CD4-positive, alpha-beta T cell (primary cell): ENCODE data around the gene KNTC1. TPM values are rescaled to one million over a fixed set of nuclear protein-coding genes. Genes with fewer than 3 reads are reported as not detected.

Experiments
- ATAC-seq: fragments of 200-7000 bp; cut with Tn5 transposase; one replicate; pipeline ENCODE4 v1.10.0; 2022; ENCODE audit warnings: mild to moderate bottlenecking; ENCODE audit not compliant: poor library complexity
- CTCF ChIA-PET: fragments of 350-600 bp; sonication (Branson Sonifier 250); formaldehyde crosslinking; loops from one replicate; lab custom pipeline; 2021; ENCODE audit warnings: antibody characterized with exemption, inconsistent platforms; lab: Charles Lee
- POLR2A ChIA-PET: fragments of 350-600 bp; sonication (Branson Sonifier 250); formaldehyde crosslinking; loops from one replicate; lab custom pipeline; 2021; ENCODE audit warnings: antibody characterized with exemption, inconsistent platforms; lab: Charles Lee
- DNase-seq, 14 experiments: peaks; one replicate each; pipeline ENCODE4 v3.0.0-alpha.2; 2013 to 2020; ENCODE audit warnings: mixed read lengths in 2 of 14
- H3K27ac ChIP-seq, 2 donors: one replicate each; pipeline versions ENCODE4 v1.5.1 to v1.7.0; 2013; ENCODE audit warnings: low read length in 2 of 2, low read depth in 1 of 2, mild to moderate bottlenecking in 1 of 2
- H3K27me3 ChIP-seq, 2 experiments: 1 replicate in 1 of 2; 2 replicates in 1 of 2; pipeline versions ENCODE4 v1.6.1 to v1.7.0; 2013; ENCODE audit warnings: low read length in 2 of 2, control low read depth in 1 of 2, mild to moderate bottlenecking in 1 of 2, moderate library complexity in 1 of 2; ENCODE audit not compliant: insufficient read depth in 2 of 2, control insufficient read depth in 1 of 2
- H3K36me3 ChIP-seq: one replicate; pipeline ENCODE4 v1.6.1; 2013; ENCODE audit warnings: low read length, control low read depth; ENCODE audit not compliant: insufficient read depth
- H3K4me1 ChIP-seq: one replicate; pipeline ENCODE4 v1.6.1; 2013; ENCODE audit warnings: low read length, control low read depth; ENCODE audit not compliant: insufficient read depth
- H3K4me3 ChIP-seq: one replicate; pipeline ENCODE4 v1.5.1; 2013; ENCODE audit warnings: mild to moderate bottlenecking, low read length, moderate library complexity
- H3K9me3 ChIP-seq, 2 experiments: 1 replicate in 1 of 2; 2 replicates in 1 of 2; pipeline versions ENCODE4 v1.6.1 to v1.7.0; 2013; ENCODE audit warnings: low read length in 2 of 2, mild to moderate bottlenecking in 2 of 2, control low read depth in 1 of 2, moderate library complexity in 1 of 2; ENCODE audit not compliant: control insufficient read depth in 1 of 2, insufficient read depth in 1 of 2
- H3K27ac Mint-ChIP-seq: one replicate; pipeline ENCODE4 v1.8.0; 2020; ENCODE audit warnings: mixed read lengths
- H3K27me3 Mint-ChIP-seq: one replicate; pipeline ENCODE4 v1.8.0; 2021; ENCODE audit warnings: mixed read lengths
- H3K36me3 Mint-ChIP-seq: one replicate; pipeline ENCODE4 v1.8.0; 2021; ENCODE audit warnings: low read depth, mixed read lengths
- H3K4me1 Mint-ChIP-seq: one replicate; pipeline ENCODE4 v1.8.0; 2021; ENCODE audit warnings: low read depth, mixed read lengths
- H3K4me3 Mint-ChIP-seq: one replicate; pipeline ENCODE4 v1.8.0; 2020; ENCODE audit warnings: mild to moderate bottlenecking, mixed read lengths
- H3K9me3 Mint-ChIP-seq: one replicate; pipeline ENCODE4 v1.8.0; 2020; ENCODE audit warnings: mixed read lengths
- intact Hi-C, 2 experiments: fragments of 100-400 bp; cut with DNase I in 1 of 2; cut with micrococcal nuclease in 1 of 2; formaldehyde crosslinking; loops; one replicate each; pipeline versions ENCODE4 v1.15.1 to v1.9.0; 2023 to 2025; cut with DNase I, micrococcal nuclease
- total RNA-seq, 174 experiments: library from RNA in 2 of 174; stranded (reverse) in 2 of 174; gene quantifications; one replicate each; pipeline ENCODE4 v1.2.3 and lab custom pipeline; 2021 to 2026
- TF ChIP-seq, protein P1 (sequence below): fragments of 200-600 bp; IDR thresholded peaks from one replicate; pipeline ENCODE4 v1.8.0; 2022; ENCODE audit warnings: antibody characterized with exemption, mild to moderate bottlenecking

KNTC1 gene
- total RNA-seq, 2 experiments from 2014 or later, result 23.3 to 23.8 TPM

DNA sequence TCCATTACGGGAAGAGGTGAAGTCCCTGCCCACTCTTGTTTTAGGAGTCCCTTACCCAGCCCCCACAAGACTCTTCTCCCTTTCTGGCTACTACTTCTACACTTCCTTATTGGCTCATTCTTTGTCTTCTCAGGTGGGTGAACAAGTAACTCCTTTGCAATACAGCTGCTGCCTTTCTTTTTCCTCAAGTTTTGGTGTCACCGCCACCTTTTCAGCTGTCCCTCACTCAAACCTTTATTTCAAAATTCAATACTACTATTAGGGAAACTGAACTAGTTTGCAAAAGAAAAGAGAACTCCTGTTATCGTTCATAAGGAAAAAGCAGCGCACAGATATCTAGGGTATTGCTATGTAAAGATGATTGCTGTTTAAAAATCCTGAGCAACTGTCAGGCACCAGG, 6.4 kb upstream of the KNTC1 start:
- Histone ChIP-seq H3K4me3 (no peak overlapping the region), H3K9me3 (no peaks in the 10 kb centered on the region), H3K4me1 (peaks cover 18% of the 10 kb centered on the region), H3K36me3 (peaks cover 91% of the 10 kb centered on the region), H3K27ac (no peak overlapping the region), H3K27me3 (no peaks in the 10 kb centered on the region)
- ATAC-seq, result no peak
- ChIA-PET CTCF (no interaction called here), POLR2A (interaction anchor here (2.6 kb wide), 1 partner anchor 20 kb away, joined by 23 read pairs; the partner anchor contains the start of gene ZCCHC8)
- intact Hi-C loops, result loop anchor here in 1 of 2 experiments (10.0 kb wide), 1 partner anchor 454 kb away; the partner anchor contains the start of gene OGFOD2
- TF ChIP-seq, protein P1, sequence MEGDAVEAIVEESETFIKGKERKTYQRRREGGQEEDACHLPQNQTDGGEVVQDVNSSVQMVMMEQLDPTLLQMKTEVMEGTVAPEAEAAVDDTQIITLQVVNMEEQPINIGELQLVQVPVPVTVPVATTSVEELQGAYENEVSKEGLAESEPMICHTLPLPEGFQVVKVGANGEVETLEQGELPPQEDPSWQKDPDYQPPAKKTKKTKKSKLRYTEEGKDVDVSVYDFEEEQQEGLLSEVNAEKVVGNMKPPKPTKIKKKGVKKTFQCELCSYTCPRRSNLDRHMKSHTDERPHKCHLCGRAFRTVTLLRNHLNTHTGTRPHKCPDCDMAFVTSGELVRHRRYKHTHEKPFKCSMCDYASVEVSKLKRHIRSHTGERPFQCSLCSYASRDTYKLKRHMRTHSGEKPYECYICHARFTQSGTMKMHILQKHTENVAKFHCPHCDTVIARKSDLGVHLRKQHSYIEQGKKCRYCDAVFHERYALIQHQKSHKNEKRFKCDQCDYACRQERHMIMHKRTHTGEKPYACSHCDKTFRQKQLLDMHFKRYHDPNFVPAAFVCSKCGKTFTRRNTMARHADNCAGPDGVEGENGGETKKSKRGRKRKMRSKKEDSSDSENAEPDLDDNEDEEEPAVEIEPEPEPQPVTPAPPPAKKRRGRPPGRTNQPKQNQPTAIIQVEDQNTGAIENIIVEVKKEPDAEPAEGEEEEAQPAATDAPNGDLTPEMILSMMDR, result no peak
- Mint-ChIP-seq H3K4me3 (no peak overlapping the region), H3K36me3 (peaks cover 94% of the 10 kb centered on the region), H3K4me1 (peaks cover 64% of the 10 kb centered on the region), H3K9me3 (no peaks in the 10 kb centered on the region), H3K27me3 (no peaks in the 10 kb centered on the region), H3K27ac (no peak overlapping the region)
- DNase-seq, result no peak

GRCh38 chr12:122523280-122523679, 3.8 kb upstream of the KNTC1 start:
- Histone ChIP-seq H3K4me1 (peaks cover 24% of the 10 kb centered on the region), H3K36me3 (peaks cover 66% of the 10 kb centered on the region), H3K9me3 (no peaks in the 10 kb centered on the region), H3K27me3 (no peaks in the 10 kb centered on the region), H3K4me3 (peak overlapping the region; percentile 9), H3K27ac (peak overlapping the region in 1 of 2 donors; percentile 20)
- Mint-ChIP-seq H3K4me1 (peaks cover 64% of the 10 kb centered on the region), H3K4me3 (peak overlapping the region; percentile 90), H3K27ac (no peak overlapping the region), H3K27me3 (no peaks in the 10 kb centered on the region), H3K36me3 (peaks cover 68% of the 10 kb centered on the region), H3K9me3 (no peaks in the 10 kb centered on the region)
- TF ChIP-seq, protein P1, result no peak
- no peak for ATAC-seq
- intact Hi-C loops, result loop anchor here in 1 of 2 experiments (10.0 kb wide), 1 partner anchor 452 kb away; the partner anchor contains the start of gene OGFOD2
- CTCF ChIA-PET, result interaction anchor here (1.6 kb wide), 1 partner anchor 52 kb away, joined by 3 read pairs; no protein-coding TSS in a partner anchor
- no peak for DNase-seq
- POLR2A ChIA-PET, result interaction anchor here (0.7 to 8.9 kb wide), 2 partner anchors 10 to 23 kb away, joined by 4 to 208 read pairs; partner anchors contain the start of gene ZCCHC8

- Mint-ChIP-seq H3K4me1 (peaks cover 59% of the 10 kb centered on the region), H3K36me3 (peaks cover 60% of the 10 kb centered on the region), H3K27me3 (no peaks in the 10 kb centered on the region), H3K9me3 (no peaks in the 10 kb centered on the region), H3K27ac (no peak overlapping the region), H3K4me3 (peak overlapping the region; percentile 90)
- TF ChIP-seq, protein P1, result no peak
- POLR2A ChIA-PET, result interaction anchor here (0.6 to 8.9 kb wide), 5 partner anchors 11 to 361 kb away, joined by 3 to 208 read pairs (median 4); partner anchors contain the start of gene ZCCHC8
- Histone ChIP-seq H3K27ac (no peak overlapping the region), H3K4me1 (peaks cover 24% of the 10 kb centered on the region), H3K36me3 (peaks cover 58% of the 10 kb centered on the region), H3K27me3 (no peaks in the 10 kb centered on the region), H3K4me3 (peak overlapping the region; percentile 97), H3K9me3 (no peaks in the 10 kb centered on the region)
- DNase-seq (no peak), ATAC-seq (no peak)
- intact Hi-C loops, result loop anchor here in 1 of 2 experiments (10.0 kb wide), 1 partner anchor 451 kb away; the partner anchor contains the start of gene OGFOD2
- CTCF ChIA-PET, result interaction anchor here (0.6 to 1.6 kb wide), 3 partner anchors 28 to 1057 kb away, joined by 3 to 4 read pairs (median 3); no protein-coding TSS in a partner anchor
These were observed 3.0 kb upstream of the KNTC1 start for GRCh38 chr12:122523846-122524718.
